ELF-1 (cell line): ENCODE measurements around the gene KRTAP3-3.
"Not testable (repeated sequence)": the region's sequence is repeated elsewhere in the genome, so short reads cannot be mapped to it uniquely, and the experiment has no call there.

Experiments used
- DNase-seq: peaks from one replicate; pipeline ENCODE4 v3.0.0-alpha.2; 2016; ENCODE audit warnings: low read depth, low spot score

The KRTAP3-3 gene

DNA sequence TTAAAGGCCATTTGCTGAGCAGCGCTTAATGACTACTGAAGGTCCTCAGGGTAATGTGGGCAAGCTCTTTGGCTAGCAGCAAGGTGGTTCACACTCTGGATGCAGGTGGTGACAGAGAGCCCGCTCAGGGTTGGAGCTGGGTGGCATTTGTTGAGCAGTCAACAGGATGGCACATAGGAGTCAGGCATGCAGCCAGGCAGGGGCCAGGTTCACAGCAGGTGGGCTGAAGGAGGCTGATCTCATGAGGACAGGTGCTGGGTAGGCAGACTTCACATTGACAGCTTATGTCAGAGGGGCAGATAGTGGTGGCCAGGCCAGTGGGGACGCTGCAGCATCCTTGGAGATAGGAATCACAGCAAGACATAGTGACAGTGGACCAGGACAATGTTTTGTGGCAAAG is 10.4 kb upstream of the KRTAP3-3 start:
- DNase-seq: no peak

DNA sequence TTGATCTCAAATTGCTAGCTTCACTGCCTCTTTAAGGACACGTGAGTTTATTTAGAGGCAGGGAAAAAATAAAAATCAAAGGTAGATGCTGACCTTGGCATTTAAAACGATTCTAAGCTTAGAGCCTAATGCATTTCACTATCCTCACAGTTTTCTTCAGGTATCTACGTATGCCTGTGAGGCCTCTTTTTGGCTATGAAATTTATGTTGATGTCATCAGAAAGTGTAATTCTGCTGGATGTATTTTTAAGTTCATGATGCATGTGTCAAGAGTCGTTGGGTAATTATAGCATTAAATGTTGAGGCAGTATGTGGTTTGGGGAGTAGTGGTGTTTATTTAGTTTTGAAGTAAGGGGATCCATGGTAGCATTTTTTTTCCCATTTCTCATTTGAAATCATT is 10.0 kb upstream of the KRTAP3-3 start:
- DNase-seq: no peak

DNA sequence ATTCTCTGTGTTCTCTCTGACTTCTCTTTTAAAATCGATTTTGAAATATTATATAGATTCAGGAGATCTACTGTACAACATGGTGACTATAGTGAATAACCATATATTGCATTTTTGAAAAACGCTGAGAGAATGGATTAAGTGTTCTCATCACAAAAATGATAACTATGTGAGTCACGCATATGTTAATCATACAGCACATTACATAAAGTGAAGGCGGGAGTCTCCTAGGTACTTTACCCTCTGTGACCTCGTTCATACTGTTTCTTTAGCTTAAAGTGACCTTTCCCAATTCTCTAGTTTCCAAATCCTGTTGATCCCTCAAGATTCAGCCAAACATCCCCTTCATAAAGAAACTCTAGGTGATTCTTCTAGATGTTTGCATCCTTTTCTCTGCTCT is 8.8 kb upstream of the KRTAP3-3 start:
- DNase-seq: no peak

DNA sequence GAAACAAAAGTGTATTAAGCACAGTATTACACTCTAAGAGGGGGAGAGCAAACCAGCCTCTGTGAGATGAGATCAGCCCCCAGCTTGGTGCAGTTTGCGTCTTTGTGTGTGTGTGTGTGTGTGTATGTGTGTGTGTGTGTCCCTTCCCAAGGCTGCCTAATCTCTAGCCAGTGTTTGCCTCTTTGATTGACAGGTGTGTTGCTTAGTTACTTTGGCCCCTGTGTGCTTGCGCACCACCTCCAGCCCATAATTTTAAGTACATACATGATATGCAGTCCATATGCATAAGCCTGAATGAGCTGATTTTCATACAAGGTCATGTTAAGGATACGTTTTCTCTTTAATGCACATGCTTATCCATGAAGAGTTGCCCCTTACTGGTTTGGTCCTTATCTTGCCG is 7.8 kb upstream of the KRTAP3-3 start:
- no peak for DNase-seq

DNA sequence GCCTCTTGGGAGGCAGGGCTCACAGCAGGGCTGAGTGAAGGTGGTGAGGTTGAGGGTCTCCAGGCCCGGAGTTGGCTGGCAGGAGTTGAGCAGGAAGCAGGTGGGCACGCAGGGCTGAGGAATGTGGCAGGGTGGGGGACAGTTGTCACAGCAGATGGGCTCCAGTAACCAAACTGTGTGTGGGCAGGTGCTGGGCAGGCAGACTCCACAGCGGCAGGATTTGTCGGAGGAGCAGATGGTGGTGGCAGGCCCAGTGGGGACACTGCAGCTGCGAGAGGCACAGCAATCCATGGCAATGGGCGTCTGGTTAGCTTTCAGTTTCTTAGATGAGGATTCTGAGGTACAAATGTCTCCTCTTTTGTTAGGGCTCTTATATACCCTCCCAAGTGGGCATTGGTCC is 5.6 kb upstream of the KRTAP3-3 start, which contains the start of gene KRTAP3-2:
TSS of gene KRTAP3-2 (minus strand) at position 344 of the 400 bp plus-strand sequence. CDS start at position 291, 53 bp downstream.
- DNase-seq: not testable (repeated sequence)

DNA sequence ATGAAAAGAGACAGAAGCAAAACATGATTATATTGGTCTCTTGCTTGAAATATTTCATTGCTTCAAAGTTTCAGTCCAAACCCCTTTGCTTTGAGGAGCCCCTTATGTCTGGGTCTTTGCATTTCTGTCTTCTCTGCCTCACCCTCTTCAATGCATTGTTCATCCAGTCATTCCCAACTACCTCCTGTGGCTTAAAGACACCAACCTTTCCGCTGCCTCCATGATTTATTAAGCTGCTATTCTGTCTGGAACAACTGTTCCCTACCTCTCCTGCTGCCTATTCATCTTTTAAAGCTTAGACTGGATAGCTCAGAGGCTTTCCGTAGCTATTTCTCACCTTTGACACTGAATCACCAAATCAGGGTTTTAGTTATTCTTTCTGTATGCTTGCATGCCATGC is 3.4 kb upstream of the KRTAP3-3 start:
- DNase-seq: no peak

DNA sequence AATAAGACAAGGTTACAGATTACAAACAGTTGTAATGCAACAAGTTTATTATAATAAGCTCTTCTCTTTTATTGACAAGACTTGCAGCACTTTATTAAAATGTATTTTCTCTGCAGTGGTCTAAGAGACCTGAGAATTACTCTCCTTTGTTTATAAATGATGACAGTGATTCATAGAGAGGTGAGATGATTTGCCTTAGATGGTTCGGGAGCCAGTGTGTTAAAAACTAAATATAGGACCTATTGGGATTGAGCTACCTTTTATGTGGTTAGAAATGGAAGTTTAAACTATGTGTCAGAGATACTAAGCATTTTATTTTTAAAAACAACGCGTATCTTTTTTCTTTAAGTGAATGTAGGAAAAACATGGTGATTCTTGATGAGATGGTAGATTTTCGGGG is 2.9 kb upstream of the KRTAP3-3 start:
- DNase-seq: no peak

DNA sequence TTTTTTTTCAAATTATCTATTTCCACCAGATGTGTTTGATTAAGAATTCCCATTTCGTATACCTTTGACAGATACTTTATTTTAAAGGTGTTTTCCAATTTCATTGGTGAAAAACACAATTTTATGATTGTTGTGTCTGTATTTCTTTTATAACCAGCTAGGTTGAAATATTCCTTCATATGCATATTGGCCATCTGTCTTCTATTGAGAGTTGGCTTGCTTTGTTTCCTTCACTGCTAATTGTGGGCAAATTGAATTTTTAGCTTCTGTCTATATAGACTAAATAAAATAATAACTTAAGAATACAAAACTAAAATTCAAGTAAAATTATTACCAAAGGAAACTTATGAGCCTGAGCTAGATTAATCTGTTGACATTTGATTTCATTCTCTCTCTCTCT is 1.2 kb upstream of the KRTAP3-3 start:
- no peak for DNase-seq

DNA sequence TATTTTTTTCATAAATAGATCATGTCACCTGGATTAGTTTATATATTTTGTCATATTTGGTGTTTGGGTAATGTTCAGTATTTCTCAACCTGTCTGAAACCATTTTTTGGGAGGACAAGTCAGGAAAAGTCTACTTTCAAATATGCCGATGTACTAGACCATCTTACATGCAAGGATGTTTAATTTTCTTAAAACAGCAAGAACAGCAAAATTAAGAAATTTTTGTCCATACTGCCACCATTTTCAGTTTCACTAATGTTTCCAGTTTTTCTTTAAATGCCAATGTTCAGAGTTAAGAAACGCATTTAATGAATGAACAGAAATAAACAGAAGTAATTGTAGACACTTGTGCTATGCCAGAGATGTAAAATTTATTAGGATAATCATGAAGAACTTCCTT is 880 bp downstream of the KRTAP3-3 start:
- no peak for DNase-seq

DNA sequence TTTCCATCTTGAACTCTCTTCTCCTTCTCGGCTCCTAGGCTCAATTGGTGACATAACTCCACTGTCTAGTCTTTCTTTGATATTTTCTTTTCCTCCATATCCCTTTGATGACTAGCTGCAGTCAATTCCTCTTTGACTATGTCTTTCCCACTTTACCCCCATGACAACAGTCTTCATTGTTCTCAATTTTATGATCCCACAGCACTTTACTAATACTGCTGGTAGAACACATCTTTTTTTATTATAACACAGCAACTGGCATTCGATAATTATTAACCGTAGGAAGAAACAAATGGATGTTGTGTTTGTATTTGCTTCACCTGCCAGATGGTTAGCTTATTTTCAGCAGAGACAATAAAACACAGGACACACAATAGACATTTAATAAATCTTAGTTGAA is 1.3 kb downstream of the KRTAP3-3 start:
- DNase-seq: no peak

DNA sequence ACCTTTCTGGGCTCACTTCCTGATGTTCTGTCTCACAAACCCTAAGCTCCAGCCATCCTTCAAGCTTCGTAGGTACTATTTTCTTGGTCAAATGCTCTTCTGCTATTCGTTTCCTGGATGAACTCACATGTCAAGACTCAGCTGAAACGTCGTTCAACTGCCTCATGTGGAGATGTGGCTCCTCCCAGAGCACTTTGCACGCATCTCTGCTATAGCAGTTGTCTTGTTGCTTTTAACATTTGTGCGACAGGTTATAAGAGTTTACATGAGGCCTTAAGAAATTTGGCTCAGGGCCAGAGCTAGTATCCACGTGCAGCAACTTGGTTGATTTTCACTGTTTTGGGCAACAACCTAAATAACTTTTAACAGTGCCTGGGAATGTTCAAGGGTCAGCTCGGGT is 7.0 kb downstream of the KRTAP3-3 start:
- DNase-seq: no peak

DNA sequence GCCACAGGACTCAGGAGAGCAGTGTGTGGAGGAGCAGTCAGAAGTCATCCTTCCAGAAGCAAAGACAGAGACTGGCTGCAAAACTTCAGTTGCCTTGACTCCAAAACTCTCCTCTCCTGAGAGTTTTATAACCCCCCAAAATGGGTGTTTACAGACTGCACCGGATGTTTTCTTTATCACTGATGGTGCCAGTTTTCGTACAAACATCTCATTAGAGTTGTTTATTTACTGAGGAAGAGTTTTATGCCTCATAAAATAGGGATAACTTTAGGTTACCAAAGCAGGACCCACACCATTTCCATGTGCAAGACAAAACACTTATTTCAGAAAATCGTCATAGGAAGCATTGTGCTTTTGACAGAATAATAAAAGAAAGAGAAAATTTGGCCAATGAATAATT is 9.7 kb downstream of the KRTAP3-3 start, which contains the start of gene KRT40:
TSS of gene KRT40 (minus strand) at position 101 of the 400 bp plus-strand sequence. CDS start at position 48, 53 bp downstream.
- no peak for DNase-seq

DNA sequence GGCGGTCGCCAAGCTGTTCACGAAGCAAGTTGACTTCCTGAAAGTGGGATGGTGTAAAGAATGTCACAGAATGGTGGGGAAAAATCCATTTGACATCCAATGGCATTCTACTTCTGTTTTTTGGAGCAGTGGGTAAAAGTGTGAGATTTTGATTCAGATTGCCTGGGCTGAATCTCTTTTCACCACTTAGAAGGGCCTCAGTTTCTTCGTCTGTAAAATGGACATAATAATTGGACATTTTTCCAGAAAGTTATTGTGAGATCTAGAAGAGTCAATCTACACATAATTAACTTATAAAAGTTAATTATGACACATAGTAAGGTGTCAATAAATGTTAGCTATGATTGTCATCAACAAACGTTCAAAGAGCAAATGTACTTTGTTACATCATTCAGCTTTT is 12.8 kb downstream of the KRTAP3-3 start:
- no peak for DNase-seq

DNA sequence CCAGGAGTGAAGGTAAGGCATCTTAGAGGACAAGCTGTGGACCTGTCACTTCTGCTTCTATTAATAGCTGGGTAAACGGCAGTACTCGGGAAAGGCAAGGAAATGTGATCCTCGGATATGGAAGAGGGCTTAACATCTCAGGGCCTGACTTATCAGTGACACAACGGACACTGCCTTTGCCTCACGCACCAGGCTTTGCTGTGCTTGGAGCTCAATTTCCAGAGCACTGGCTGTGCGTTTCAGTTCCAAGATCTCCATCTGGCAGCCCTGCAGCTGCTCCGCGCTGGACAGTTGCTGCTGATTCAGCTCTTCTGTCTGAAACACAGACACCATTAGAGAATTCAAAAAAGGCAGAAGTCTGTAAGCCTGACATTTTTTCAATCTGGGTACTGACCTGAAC is 13.4 kb downstream of the KRTAP3-3 start:
- DNase-seq: peak; percentile 31

DNA sequence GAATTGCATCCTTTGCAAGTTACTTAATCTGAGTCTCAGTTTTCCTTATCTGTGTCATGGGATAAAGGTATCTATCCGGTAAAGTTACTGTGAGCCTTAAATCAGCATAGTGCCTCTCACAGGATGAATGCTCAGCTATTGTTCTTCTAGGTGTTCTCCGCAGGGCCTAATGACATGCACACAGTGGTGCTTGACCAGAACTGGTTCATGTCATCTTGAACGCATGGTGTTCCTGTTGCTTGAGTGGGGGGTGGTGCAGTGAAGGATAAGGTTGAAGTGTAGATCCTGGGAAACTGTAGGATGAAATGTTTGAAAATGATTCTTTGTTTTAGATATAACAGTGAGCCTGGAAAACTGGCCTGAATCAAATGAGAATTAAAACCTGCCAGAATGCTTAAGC is 13.8 kb downstream of the KRTAP3-3 start:
- DNase-seq: no peak

DNA sequence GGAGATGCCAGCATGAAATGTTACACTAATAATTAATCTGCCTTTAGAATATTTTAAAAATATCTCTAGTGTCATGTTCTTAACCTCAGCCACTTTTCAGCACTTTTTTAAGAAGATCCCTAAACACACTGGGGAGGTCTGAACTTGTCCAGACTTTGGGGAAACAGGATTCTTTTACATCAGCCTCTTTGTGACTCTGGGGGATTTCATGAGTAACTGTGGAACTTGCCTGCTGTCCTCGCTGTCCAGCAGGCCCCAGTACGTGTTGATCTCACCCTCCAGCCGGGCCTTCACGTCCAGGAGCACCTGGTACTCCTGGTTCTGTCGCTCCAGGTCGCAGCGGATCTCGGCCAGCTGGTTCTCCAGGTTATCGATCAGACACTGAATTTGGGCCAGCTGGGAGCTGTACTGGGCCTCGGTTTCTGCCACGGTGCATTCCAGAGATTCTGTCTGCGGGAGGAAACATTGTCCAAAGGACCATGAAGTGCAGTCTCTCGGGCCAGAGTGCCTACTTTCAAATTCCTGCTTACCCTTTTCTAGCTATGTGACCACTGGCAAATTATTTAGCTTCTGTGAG is 15.3 kb downstream of the KRTAP3-3 start:
- peak; percentile 21 for DNase-seq

DNA sequence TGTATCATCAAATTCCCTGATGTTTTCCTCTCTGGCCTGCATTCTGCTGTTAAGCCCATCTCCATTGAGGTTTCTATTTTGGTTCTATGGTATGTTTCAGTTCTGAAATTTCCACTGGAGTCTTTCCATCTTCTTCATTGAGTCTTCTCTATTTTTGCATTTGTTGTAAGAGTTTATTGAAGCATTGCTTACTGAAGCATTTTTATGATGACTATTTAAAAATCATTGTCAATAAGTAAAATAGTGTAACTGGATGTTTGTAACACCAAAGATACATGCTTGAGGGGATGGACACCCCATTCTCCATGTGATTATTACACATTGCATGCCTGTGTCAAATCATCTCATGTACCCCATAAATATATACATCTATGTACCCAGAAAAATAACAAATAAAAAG is 18.4 kb downstream of the KRTAP3-3 start:
- DNase-seq: no peak

DNA sequence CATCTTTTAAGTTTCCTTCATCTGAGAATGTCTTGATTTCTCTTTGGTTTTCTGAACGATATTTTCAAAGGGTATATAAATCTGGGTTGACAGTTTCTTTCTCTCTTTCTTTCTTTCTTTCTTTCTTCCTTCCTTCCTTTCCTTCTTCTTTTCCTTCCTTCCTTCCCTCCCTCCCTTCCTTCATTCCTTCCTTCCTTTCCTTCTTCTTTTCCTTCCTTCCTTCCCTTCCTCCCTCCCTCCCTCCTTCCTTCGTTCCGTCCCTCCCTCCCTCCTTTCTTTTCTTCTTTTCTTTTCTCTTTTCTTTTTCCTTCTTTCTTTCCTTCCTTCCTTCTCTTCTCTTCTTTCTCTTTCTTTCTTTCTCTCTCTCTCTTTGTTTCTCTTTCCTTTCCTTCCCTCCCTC is 19.6 kb downstream of the KRTAP3-3 start:
- no peak for DNase-seq

DNA sequence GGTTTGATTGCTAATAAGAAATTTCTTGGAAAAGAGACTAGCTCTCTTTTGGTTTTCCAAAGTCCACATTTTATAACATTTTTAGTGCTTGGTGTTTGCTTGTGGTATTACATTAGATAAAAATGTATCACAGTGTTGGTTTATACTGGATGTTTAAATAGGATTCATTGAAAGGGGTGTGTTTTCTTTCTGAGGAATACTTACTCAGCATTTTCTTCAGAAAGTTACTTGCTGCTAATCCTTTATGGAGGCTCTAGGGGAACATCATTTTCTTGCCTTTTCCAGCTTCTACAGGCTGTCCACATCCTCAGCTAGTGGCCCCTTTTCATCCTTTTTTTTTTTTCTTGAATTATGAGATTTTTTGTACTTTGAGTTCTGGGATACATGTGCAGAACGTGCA is 26.4 kb downstream of the KRTAP3-3 start:
- DNase-seq: no peak

DNA sequence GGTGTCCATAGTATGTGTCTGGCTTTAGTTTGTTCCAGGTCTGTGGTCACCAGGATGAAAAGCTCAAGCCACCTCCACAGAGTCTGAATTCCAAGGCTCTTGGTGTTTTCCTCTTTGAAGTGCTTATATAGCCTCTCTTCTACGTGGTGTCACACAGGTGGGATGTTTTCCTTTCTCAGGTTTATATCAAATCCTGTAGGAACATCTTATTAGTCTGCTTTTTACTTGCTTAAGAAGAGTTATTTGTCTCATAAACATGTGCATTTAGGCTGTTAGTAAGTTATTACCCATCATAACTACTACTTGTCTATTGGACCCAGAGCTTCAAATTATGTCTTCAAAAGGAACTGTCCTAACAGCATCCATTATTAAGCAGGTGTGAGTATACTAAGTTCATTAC is 27.1 kb downstream of the KRTAP3-3 start, which contains the start of gene KRT39:
TSS of gene KRT39 (minus strand) at position 101 of the 400 bp plus-strand sequence. CDS start at position 9, 92 bp downstream.
- DNase-seq: no peak

DNA sequence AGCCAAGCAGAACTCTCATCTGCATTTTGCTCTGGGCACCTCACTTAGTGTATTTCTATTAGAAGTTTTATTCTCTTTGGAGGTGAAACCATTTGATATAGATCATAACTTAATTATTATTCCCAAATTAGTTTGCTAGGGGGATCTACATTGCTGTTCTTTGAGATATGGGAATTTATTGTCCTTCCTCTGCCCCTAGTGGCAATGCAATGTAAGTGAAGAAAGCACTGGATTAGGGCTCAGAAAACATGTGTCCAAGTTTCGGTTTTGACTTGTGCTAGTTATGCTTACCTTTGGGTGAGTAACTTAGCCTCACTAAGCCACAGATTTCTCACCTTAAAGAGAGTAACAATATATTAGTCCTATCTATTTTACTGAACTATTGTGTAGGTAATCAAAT is 30.1 kb downstream of the KRTAP3-3 start:
- DNase-seq: no peak

DNA sequence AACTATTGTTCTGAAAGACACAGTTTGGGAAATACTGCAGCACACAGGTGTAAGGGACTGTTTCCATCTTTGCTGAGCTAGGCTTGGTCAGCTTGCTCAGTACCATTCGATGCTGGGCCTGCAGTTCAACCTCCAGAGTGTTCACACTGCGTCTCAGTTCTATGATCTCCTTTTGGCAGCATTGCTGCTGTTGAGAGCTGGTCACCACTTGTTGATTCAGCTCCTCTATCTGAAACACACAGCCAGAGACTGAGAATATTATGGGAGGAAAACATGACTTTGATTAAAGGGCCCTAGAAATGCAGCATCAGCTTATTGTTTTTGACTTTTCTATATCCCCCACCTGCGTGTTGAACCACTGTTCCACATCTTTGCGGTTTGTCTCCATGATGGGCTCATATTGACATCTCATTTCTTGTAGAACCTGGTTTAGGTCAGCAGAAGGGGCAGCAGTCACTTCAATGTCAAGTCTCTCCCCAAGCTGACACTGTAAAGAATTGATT is 31.9 kb downstream of the KRTAP3-3 start:
- DNase-seq: no peak

DNA sequence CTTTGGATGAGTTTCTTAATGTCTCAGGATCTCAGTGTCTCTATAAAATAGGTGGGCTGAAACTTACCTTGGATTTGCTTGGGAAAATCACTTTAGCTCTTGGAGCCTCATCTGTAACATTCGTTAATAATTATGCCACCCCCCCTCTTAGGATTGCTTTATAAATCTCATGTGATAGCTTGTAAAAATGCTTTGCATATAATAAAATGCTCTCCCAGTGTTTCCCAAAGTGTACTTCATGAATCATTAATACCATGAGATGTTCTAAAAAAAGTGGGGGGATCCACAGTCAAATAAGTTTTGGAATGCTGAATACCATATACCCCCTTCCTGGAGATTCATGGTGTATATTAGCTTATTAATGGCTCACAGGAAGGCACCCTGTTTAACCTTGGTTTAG is 32.4 kb downstream of the KRTAP3-3 start:
- DNase-seq: no peak

DNA sequence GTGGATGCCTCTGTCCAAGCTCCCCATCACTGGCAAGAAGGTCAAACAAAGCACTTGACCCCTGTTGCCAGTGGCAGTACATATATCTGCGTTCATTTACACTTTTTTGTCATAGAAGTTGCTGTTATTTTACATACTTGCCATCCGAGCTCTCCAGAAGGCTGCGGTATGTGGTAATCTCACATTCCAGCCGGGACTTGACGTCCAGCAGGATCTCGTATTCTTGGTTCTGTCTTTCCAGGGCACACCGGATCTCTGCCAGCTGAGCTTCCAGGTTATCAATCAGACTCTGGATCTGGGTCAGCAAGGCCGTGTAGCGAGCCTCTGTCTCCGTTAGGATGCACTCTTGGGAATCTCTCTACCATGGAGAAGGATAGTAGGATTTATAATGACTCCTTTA is 33.8 kb downstream of the KRTAP3-3 start:
- peak; percentile 20 for DNase-seq
